Vagina (tissue), 2 donors: ENCODE measurements around the gene VSIR.

Experiments
- CTCF ChIP-seq, 3 experiments: fragments of 450-650 bp in 2 of 3; fragments of 200-600 bp in 1 of 3; sonication (generic) in 1 of 3; IDR thresholded peaks; one replicate each; pipeline ENCODE4 v1.5.1; 2017 to 2019; ENCODE audit warnings: antibody characterized with exemption in 3 of 3, mild to moderate bottlenecking in 2 of 3, moderate library complexity in 2 of 3
- POLR2A ChIP-seq, 2 donors: fragments of 450-650 bp; IDR thresholded peaks; one replicate each; pipeline ENCODE4 v1.6.1; 2017; ENCODE audit warnings: antibody characterized with exemption in 2 of 2, mild to moderate bottlenecking in 2 of 2, moderate library complexity in 2 of 2

GRCh38 chr10:71742301-71743088 lies 30.8 kb downstream of the VSIR start:
- TF ChIP-seq CTCF (IDR thresholded peaks at IDR 0.05) (no peak), POLR2A (IDR thresholded peaks at IDR 0.05) (no peak)
